Natural killer cell treated with Interleukin-12 subunit alpha and Interleukin-12 subunit beta and Interleukin-15 and Interleukin-18, amount 100 ng/mL, for 72 hours (primary cell): ENCODE data around the gene CETN2. TPM values are rescaled to one million over a fixed set of nuclear protein-coding genes. Genes with fewer than 3 reads are reported as not detected.
"Not testable (repeated sequence)": the region's sequence is repeated elsewhere in the genome, so short reads cannot be mapped to it uniquely, and the experiment has no call there.

Experiments
- ATAC-seq, 2 donors: fragments of 150-1000 bp; cut with Tn5 transposase in 1 of 2; sonication (Bioruptor Pico), chemical (Tn5 transposase) in 1 of 2; 2 replicates each; pipeline ENCODE4 v1.10.0; 2021
- DNase-seq: peaks from one replicate; pipeline ENCODE4 v3.0.0; 2022; ENCODE audit warnings: low spot score
- H3K27ac Mint-ChIP-seq, 2 donors: 1 replicate in 1 of 2; 2 replicates in 1 of 2; pipeline ENCODE4 v1.8.0; 2022; ENCODE audit warnings: mixed read lengths in 2 of 2, mild to moderate bottlenecking in 1 of 2, moderate library complexity in 1 of 2
- H3K27me3 Mint-ChIP-seq, 2 donors: 1 replicate in 1 of 2; 2 replicates in 1 of 2; pipeline ENCODE4 v1.8.0; 2022; ENCODE audit warnings: mixed read lengths in 2 of 2
- H3K36me3 Mint-ChIP-seq: one replicate; pipeline ENCODE4 v1.8.0; 2022; ENCODE audit warnings: mixed read lengths
- H3K4me1 Mint-ChIP-seq, 2 donors: 1 replicate in 1 of 2; 2 replicates in 1 of 2; pipeline ENCODE4 v1.8.0; 2022; ENCODE audit warnings: low read depth in 2 of 2, mixed read lengths in 2 of 2, mild to moderate bottlenecking in 1 of 2
- H3K4me3 Mint-ChIP-seq: one replicate; pipeline ENCODE4 v1.8.0; 2022; ENCODE audit warnings: mixed read lengths
- H3K9me3 Mint-ChIP-seq: 2 replicates; pipeline ENCODE4 v1.8.0; 2022; ENCODE audit warnings: mixed read lengths
- total RNA-seq, 2 donors: library from RNA; stranded (reverse); gene quantifications; one replicate each; pipeline ENCODE4 v1.2.3, GENCODE V29; 2022

CETN2 gene
- total RNA-seq, 2 donors from 2014 or later = 9.4 to 12.7 TPM

GRCh38 chrX:152850465-152850864 lies 19.9 kb upstream of the CETN2 start:
- Mint-ChIP-seq H3K27ac (no peak overlapping the region), H3K4me3 (no peak overlapping the region), H3K4me1 (peaks cover 0 to 5% of the 10 kb centered on the region in 2 donors), H3K9me3 (no peaks in the 10 kb centered on the region), H3K27me3 (no peaks in the 10 kb centered on the region), H3K36me3 (peaks cover 19% of the 10 kb centered on the region)
- DNase-seq (no peak), ATAC-seq (no peak)

DNA sequence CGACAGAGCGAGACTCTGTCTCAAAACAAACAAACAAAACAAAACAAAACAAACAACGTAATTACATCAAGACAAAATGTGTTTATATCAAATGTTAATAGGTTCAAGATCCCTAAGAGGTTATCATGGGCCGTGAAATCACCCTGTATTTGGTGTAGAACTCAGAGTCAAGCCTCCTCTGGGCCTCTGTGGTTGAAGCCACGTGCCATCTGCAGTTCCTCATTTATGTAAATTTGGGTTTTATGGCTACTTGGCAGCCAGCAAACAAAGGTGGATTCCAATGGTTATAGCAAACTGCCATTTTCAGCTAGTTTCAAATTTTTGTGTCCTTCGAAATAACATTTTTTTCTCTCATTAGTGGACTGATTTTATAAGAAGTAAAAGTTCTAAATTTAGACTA lies 16.7 kb upstream of the CETN2 start:
- peaks cover 19% of the 10 kb centered on the region for H3K36me3 Mint-ChIP-seq
- DNase-seq (no peak), ATAC-seq (no peak)
- no peak overlapping the region for H3K4me3 Mint-ChIP-seq
- no peaks in the 10 kb centered on the region for H3K27me3 Mint-ChIP-seq
- H3K27ac Mint-ChIP-seq = no peak overlapping the region
- no peaks in the 10 kb centered on the region for H3K9me3 Mint-ChIP-seq
- peaks cover 0 to 6% of the 10 kb centered on the region in 2 donors for H3K4me1 Mint-ChIP-seq

DNA sequence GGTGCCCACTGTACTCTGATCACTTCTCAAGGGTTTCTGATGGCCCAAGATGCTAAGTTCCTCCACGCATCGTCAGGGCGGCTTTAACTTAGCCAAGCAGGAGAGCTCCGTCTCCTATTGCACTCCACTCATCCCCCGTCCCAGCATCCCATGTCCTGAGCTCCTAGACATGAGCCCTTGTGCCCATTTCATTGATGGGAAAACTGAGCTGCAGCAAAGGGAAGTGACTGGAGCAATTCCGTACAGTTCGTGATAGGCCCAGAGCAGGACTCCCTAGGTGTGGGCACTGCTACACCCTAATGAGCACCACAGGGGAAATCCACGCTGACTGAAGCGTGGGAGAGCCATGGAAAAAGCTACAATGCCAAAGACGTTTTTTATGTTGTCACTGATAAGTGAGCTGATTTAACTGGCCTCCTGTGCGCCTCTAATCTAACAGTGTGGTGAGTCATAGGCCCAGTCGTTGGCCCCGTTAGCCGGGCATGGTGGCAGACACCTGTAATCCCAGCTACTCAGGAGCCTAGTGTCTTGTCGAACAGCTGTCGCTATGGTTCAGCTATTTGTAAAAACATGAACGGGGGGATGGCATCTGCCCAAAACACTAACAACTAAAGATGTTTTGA lies 15.2 kb upstream of the CETN2 start:
- Mint-ChIP-seq H3K4me3 (no peak overlapping the region), H3K27me3 (no peaks in the 10 kb centered on the region), H3K27ac (no peak overlapping the region), H3K9me3 (no peaks in the 10 kb centered on the region), H3K36me3 (peaks cover 7% of the 10 kb centered on the region), H3K4me1 (peaks cover 0 to 8% of the 10 kb centered on the region in 2 donors)
- ATAC-seq (no peak), DNase-seq (no peak)

GRCh38 chrX:152844256-152844655 lies 13.7 kb upstream of the CETN2 start:
- no peak for DNase-seq
- H3K4me1 Mint-ChIP-seq = peaks cover 0 to 11% of the 10 kb centered on the region in 2 donors
- no peak overlapping the region for H3K27ac Mint-ChIP-seq
- H3K27me3 Mint-ChIP-seq = peaks cover 0 to 3% of the 10 kb centered on the region in 2 donors
- no peak overlapping the region for H3K4me3 Mint-ChIP-seq
- peaks cover 7% of the 10 kb centered on the region for H3K36me3 Mint-ChIP-seq
- ATAC-seq = no peak
- H3K9me3 Mint-ChIP-seq = no peaks in the 10 kb centered on the region

DNA sequence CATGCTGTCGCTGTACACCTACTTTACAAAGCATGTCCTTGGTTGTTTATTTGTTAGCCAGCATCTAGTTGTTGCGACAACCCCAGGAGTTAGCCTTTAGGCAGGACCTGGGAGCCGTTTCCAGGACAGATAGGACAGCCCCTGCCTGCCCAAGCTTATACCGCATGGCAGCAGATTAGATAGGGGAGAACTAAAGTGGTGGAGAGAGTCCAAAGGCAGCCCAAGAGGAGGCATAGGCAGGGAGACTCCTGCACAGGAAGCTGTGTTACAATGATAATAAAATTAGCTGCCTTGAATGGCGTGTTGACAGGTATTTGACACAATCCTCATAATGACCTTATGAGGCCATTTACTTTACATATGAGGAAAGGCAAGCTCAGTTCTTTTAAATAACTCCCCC lies 13.3 kb upstream of the CETN2 start:
- DNase-seq = no peak
- Mint-ChIP-seq H3K36me3 (peaks cover 6% of the 10 kb centered on the region), H3K9me3 (no peaks in the 10 kb centered on the region), H3K4me1 (peaks cover 0 to 9% of the 10 kb centered on the region in 2 donors), H3K27me3 (peaks cover 0 to 3% of the 10 kb centered on the region in 2 donors), H3K4me3 (no peak overlapping the region), H3K27ac (no peak overlapping the region)
- no peak for ATAC-seq

DNA sequence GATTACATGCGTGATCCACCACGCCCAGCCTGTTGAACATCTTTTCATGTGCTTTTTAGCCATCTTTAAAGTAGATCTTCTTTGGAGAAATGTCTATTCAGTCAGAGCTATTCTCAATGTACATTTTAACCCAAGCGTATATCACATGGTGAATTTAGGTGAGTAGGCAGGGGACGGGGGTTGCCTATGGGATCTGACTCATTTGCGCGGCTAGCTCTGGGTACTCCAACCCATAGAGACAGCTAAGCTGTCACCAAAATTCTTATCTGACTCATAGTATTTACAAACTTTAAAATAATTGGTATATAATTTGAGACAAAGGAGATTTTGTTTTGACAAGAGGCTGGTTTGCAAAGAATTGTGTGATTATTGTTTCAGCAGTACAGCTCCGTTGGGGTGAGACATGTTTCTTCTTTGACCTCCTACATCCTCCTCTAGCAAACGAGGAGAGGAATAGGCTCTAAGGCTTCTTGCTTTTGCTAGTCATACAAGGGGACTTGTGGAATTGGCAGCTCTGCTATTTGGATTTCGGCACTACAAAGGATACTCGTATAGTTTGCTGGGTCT lies 12.3 kb upstream of the CETN2 start:
- Mint-ChIP-seq H3K27me3 (peaks cover 0 to 8% of the 10 kb centered on the region in 2 donors), H3K4me3 (no peak overlapping the region), H3K36me3 (no peaks in the 10 kb centered on the region), H3K4me1 (peaks cover 8 to 11% of the 10 kb centered on the region in 2 donors), H3K27ac (no peak overlapping the region), H3K9me3 (no peaks in the 10 kb centered on the region)
- DNase-seq (no peak), ATAC-seq (no peak)

DNA sequence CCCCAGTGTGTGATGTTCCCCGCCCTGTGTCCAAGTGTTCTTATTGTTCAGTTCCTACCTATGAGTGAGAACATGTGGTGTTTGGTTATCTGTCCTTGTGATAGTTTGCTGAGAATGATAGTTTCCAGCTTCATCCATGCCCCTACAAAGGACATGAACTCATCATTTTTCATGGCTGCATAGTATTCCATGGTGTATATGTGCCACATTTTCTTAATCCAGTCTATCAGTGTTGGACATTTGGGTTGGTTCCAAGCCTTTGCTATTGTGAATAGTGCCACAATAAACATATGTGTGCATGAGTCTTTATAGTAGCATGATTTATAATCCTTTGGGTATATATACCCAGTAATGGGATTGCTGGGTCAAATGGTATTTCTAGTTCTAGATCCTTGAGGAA lies 4.9 kb upstream of the CETN2 start:
- ATAC-seq, H3K27me3 Mint-ChIP-seq, H3K27ac Mint-ChIP-seq, H3K9me3 Mint-ChIP-seq, DNase-seq, H3K36me3 Mint-ChIP-seq, H3K4me3 Mint-ChIP-seq: not testable (repeated sequence)
- peaks cover 24 to 27% of the 10 kb centered on the region in 2 donors for H3K4me1 Mint-ChIP-seq

DNA sequence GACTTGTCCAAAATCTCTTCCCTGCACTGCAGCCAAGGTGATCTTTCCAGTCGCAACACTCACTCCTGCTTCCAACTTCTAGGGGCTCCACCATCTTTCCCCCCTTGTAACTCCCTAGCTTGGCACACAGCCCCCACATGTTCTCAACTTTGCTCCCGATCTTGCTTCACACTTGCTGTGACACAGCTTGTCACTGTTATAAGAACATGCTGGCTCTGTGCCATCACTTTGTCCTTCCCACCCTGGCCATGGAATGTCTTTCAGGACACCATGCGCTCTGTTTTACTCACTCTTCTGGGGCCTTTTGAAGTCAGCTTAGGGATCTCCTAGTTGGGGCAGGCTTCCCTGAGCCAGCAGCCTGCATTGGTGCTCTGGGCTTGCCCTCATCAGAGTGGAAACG lies 2.8 kb upstream of the CETN2 start:
- peaks cover 21 to 22% of the 10 kb centered on the region in 2 donors for H3K4me1 Mint-ChIP-seq
- peaks cover 0 to 2% of the 10 kb centered on the region in 2 donors for H3K27me3 Mint-ChIP-seq
- no peak overlapping the region for H3K27ac Mint-ChIP-seq
- ATAC-seq = no peak
- peaks cover 8% of the 10 kb centered on the region for H3K36me3 Mint-ChIP-seq
- H3K4me3 Mint-ChIP-seq = peak overlapping the region; percentile 95
- DNase-seq = no peak
- no peaks in the 10 kb centered on the region for H3K9me3 Mint-ChIP-seq

DNA sequence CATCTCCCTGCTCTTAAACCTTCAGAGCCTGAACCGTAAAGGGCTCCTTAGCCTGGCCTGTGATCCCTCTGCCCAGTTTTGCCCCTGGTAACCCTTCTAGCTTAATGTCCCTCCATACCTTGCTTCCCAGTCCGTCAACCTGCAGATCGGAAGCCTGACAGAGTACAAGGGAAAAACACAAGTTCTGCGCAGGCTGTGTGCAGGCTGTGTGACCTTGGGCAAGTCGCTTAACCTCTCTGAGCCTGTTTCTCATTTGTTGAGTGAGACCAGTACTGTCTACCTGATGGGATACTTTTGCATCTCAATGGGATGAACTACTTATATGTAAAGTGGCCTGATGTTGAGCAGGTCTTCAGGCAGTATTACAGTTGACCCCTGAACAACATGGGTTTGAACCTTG lies 2.0 kb upstream of the CETN2 start:
- Mint-ChIP-seq H3K4me1 (peaks cover 16 to 19% of the 10 kb centered on the region in 2 donors), H3K27me3 (no peaks in the 10 kb centered on the region), H3K36me3 (peaks cover 8% of the 10 kb centered on the region), H3K4me3 (peak overlapping the region; percentile 95), H3K27ac (peak overlapping the region in 1 of 2 donors; percentile 49), H3K9me3 (no peaks in the 10 kb centered on the region)
- no peak for ATAC-seq
- DNase-seq = no peak

DNA sequence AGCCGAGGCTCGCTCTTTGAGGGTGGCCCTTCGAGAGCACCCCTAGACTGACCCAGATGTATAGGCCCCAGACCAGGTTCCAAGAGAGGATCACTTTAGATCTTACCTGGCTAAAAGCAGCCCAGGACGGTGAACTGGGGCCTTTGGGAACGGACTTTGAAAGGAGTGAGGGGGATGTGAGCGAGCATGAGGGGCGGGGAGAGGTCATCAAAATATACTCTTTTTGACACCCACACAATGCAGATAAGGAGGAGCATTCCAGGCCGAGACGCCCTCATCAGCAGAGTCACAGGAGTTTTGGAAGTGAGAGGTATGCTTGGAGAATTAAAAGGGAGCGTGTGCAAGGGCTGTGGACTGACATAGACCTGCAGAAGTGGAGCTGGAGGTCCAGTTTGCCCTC lies 834 bp upstream of the CETN2 start:
- Mint-ChIP-seq H3K4me3 (peak overlapping the region; percentile 95), H3K27me3 (no peaks in the 10 kb centered on the region)
- no peak for DNase-seq

DNA sequence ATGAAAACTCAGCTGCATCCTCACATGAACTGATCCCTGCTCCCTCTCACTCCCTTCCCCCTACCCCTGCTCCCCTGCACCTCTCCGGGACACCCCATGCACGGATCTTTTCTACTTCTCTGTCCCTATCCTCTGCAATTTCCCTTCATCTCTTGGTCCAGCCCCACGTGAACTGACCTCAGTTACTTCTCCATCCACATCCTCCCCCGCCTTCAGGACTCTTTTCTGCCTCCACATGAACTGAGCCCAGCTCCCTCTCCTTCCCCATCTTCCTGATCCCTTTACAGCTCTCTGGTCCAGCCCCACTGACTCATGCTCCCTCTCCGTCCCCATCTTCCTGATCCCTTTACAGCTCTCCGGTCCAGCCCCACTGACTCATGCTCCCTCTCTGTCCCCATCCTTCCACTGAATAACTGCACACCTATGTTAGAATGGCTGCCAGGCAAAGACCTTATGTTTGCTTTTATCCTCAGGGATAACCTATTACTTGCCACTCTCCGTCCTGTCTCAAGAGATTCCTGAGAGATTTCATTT lies 5.6 kb downstream of the CETN2 start:
- Mint-ChIP-seq H3K4me1 (no peaks in the 10 kb centered on the region), H3K27ac (no peak overlapping the region), H3K36me3 (no peaks in the 10 kb centered on the region), H3K4me3 (no peak overlapping the region), H3K27me3 (peaks cover 7 to 11% of the 10 kb centered on the region in 2 donors), H3K9me3 (no peaks in the 10 kb centered on the region)
- ATAC-seq = no peak
- DNase-seq = no peak

More for the DNA sequence above, 834 bp upstream of the CETN2 start:
- Mint-ChIP-seq H3K27ac (peak overlapping the region; percentile 77 to 93), H3K4me1 (peaks cover 16 to 19% of the 10 kb centered on the region in 2 donors), H3K9me3 (no peaks in the 10 kb centered on the region), H3K36me3 (no peaks in the 10 kb centered on the region)
- no peak for ATAC-seq

- Mint-ChIP-seq H3K4me3 (no peak overlapping the region), H3K27ac (no peak overlapping the region), H3K9me3 (no peaks in the 10 kb centered on the region), H3K36me3 (no peaks in the 10 kb centered on the region), H3K27me3 (peaks cover 7 to 11% of the 10 kb centered on the region in 2 donors), H3K4me1 (no peaks in the 10 kb centered on the region)
- ATAC-seq (no peak), DNase-seq (no peak)
Measured at GRCh38 chrX:152823657-152824056, 6.9 kb downstream of the CETN2 start.

- Mint-ChIP-seq H3K4me3 (no peak overlapping the region), H3K9me3 (no peaks in the 10 kb centered on the region), H3K36me3 (no peaks in the 10 kb centered on the region), H3K27ac (no peak overlapping the region), H3K27me3 (peaks cover 11 to 14% of the 10 kb centered on the region in 2 donors), H3K4me1 (no peaks in the 10 kb centered on the region)
- DNase-seq (no peak), ATAC-seq (no peak)
Measured at GRCh38 chrX:152822383-152823086, 8.0 kb downstream of the CETN2 start.

- Mint-ChIP-seq H3K4me1 (no peaks in the 10 kb centered on the region), H3K36me3 (no peaks in the 10 kb centered on the region), H3K27ac (no peak overlapping the region), H3K9me3 (no peaks in the 10 kb centered on the region), H3K27me3 (peaks cover 17 to 19% of the 10 kb centered on the region in 2 donors), H3K4me3 (no peak overlapping the region)
- ATAC-seq (no peak), DNase-seq (no peak)
Measured at GRCh38 chrX:152821145-152821765, 9.3 kb downstream of the CETN2 start.
